Liver (tissue), 9 donors: Measurements from ENCODE around the gene LPP. TPM values are rescaled to one million over a fixed set of nuclear protein-coding genes. Genes with fewer than 3 reads are reported as not detected.

ENCODE experiments used
- DNase-seq: peaks from one replicate; pipeline ENCODE4 v3.0.0-alpha.2; 2017; ENCODE audit warnings: low spot score
- H3K27ac ChIP-seq, 2 donors: one replicate each; pipeline ENCODE4 v1.7.0; 2013; ENCODE audit warnings: inconsistent platforms in 2 of 2, low read length in 2 of 2, control low read depth in 1 of 2, low read depth in 1 of 2, mild to moderate bottlenecking in 1 of 2
- H3K27me3 ChIP-seq, 4 donors: one replicate each; pipeline versions ENCODE4 v1.6.1 to v1.7.0; 2013; ENCODE audit warnings: low read length in 3 of 4, inconsistent platforms in 1 of 4, mild to moderate bottlenecking in 1 of 4, moderate library complexity in 1 of 4; ENCODE audit not compliant: control insufficient read depth in 4 of 4, insufficient read depth in 4 of 4
- H3K36me3 ChIP-seq, 4 donors: one replicate each; pipeline versions ENCODE4 v1.6.1 to v1.7.0; 2013; ENCODE audit warnings: low read length in 3 of 4, mild to moderate bottlenecking in 3 of 4, low read depth in 1 of 4, moderate library complexity in 1 of 4; ENCODE audit not compliant: control insufficient read depth in 4 of 4, insufficient read depth in 3 of 4
- H3K4me1 ChIP-seq, 4 donors: one replicate each; pipeline versions ENCODE4 v1.6.1 to v1.7.0; 2013; ENCODE audit warnings: low read length in 3 of 4, mild to moderate bottlenecking in 3 of 4, moderate library complexity in 1 of 4; ENCODE audit not compliant: control insufficient read depth in 4 of 4, insufficient read depth in 4 of 4
- H3K4me3 ChIP-seq, 3 donors: one replicate each; pipeline versions ENCODE4 v1.6.1 to v1.7.0; 2013; ENCODE audit warnings: low read length in 3 of 3, control low read depth in 1 of 3, low read depth in 1 of 3, mild to moderate bottlenecking in 1 of 3
- H3K9ac ChIP-seq, 2 donors: one replicate each; pipeline ENCODE4 v1.7.0; 2013; ENCODE audit warnings: low read length in 2 of 2, mild to moderate bottlenecking in 2 of 2, moderate library complexity in 2 of 2, control low read depth in 1 of 2, low read depth in 1 of 2
- H3K9me3 ChIP-seq, 4 donors: one replicate each; pipeline versions ENCODE4 v1.6.1 to v1.7.0; 2013; ENCODE audit warnings: low read length in 3 of 4; ENCODE audit not compliant: control insufficient read depth in 4 of 4
- ATF3 ChIP-seq: IDR thresholded peaks from 2 replicates; pipeline ENCODE4 v1.6.1; 2016; ENCODE audit warnings: antibody characterized with exemption
- CTCF ChIP-seq: fragments of 150-350 bp; IDR thresholded peaks from 2 replicates; pipeline ENCODE4 v1.5.1; 2017; ENCODE audit warnings: improper control_type of control experiment, low read depth, low read length; ENCODE audit not compliant: missing input control
- EGR1 ChIP-seq, 2 donors: IDR thresholded peaks; 2 replicates each; pipeline ENCODE4 v1.6.1; 2016 to 2018; ENCODE audit warnings: antibody characterized with exemption in 2 of 2, low read depth in 2 of 2
- FOXA1 ChIP-seq: IDR thresholded peaks from 2 replicates; pipeline ENCODE4 v1.6.1; 2016; ENCODE audit warnings: antibody characterized with exemption
- FOXA2 ChIP-seq: IDR thresholded peaks from 2 replicates; pipeline ENCODE4 v1.6.1; 2016; ENCODE audit warnings: antibody characterized with exemption
- GABPA ChIP-seq, 2 donors: IDR thresholded peaks in 1 of 2; conservative IDR thresholded peaks in 1 of 2; 2 replicates each; pipeline ENCODE4 v1.6.1; 2016; ENCODE audit warnings: antibody characterized with exemption in 2 of 2, mild to moderate bottlenecking in 1 of 2, moderate library complexity in 1 of 2
- HNF4A ChIP-seq, 2 donors: conservative IDR thresholded peaks; 2 replicates each; pipeline ENCODE4 v1.6.1; 2016; ENCODE audit warnings: antibody characterized with exemption in 2 of 2, mild to moderate bottlenecking in 2 of 2
- HNF4G ChIP-seq: IDR thresholded peaks from 2 replicates; pipeline ENCODE4 v1.6.1; 2016; ENCODE audit warnings: antibody characterized with exemption
- JUND ChIP-seq, 2 donors: IDR thresholded peaks; 2 replicates each; pipeline ENCODE4 v1.6.1; 2016; ENCODE audit warnings: antibody characterized with exemption in 2 of 2
- MAX ChIP-seq: IDR thresholded peaks from 2 replicates; pipeline ENCODE4 v1.6.1; 2016; ENCODE audit warnings: antibody characterized with exemption
- NR2F2 ChIP-seq: IDR thresholded peaks from 2 replicates; pipeline ENCODE4 v1.6.1; 2016; ENCODE audit warnings: antibody characterized with exemption
- RAD21 ChIP-seq, 2 donors: IDR thresholded peaks; 2 replicates each; pipeline ENCODE4 v1.6.1; 2016; ENCODE audit warnings: antibody characterized with exemption in 2 of 2, mild to moderate bottlenecking in 2 of 2
- REST ChIP-seq: IDR thresholded peaks from 2 replicates; pipeline ENCODE4 v1.6.1; 2016; ENCODE audit warnings: antibody characterized with exemption, mild to moderate bottlenecking
- RXRA ChIP-seq, 2 donors: IDR thresholded peaks; 2 replicates each; pipeline ENCODE4 v1.6.1; 2017 to 2018; ENCODE audit warnings: antibody characterized with exemption in 2 of 2, mild to moderate bottlenecking in 1 of 2
- SP1 ChIP-seq: IDR thresholded peaks from 2 replicates; pipeline ENCODE4 v1.6.1; 2018; ENCODE audit warnings: antibody characterized with exemption, mild to moderate bottlenecking
- TAF1 ChIP-seq: conservative IDR thresholded peaks from 2 replicates; pipeline ENCODE4 v1.6.1; 2016; ENCODE audit warnings: antibody characterized with exemption, mild to moderate bottlenecking
- YY1 ChIP-seq: IDR thresholded peaks from 2 replicates; pipeline ENCODE4 v1.6.1; 2016; ENCODE audit warnings: antibody characterized with exemption, mild to moderate bottlenecking
- ZBTB33 ChIP-seq: IDR thresholded peaks from 2 replicates; pipeline ENCODE4 v1.6.1; 2016; ENCODE audit warnings: antibody characterized with exemption
- WGBS: extraction: QIAGEN DNeasy Blood & Tissue Kit; methylation state at CpG from one replicate; pipeline ENCODE4 v1.1.7; 2013; 5-methylcytosine and 5-hydroxymethylcytosine counted together
- polyA plus RNA-seq, 2 donors: library from polyadenylated mRNA; stranded (reverse) in 1 of 2; unstranded in 1 of 2; fragments of 200-250 nt in 1 of 2; fragments of >200 nt in 1 of 2; fragmentation: Nextera tagmentation in 1 of 2; extraction: Ambion mirVana in 1 of 2; gene quantifications; one replicate each; pipeline versions ENCODE4 v1.2.1 to v1.2.3, GENCODE V29; 2013 to 2015
- total RNA-seq, 2 donors: library from RNA; depleted of rRNA; stranded (reverse); fragments of >200 nt; gene quantifications; one replicate each; pipeline ENCODE4 v1.2.3, GENCODE V29; 2014
- donor health status: healthy.
- donor health status: healthy.
- donor health status: healthy.
- donor health status: healthy.
- donor health status: healthy.

The LPP gene
- total and polyA plus RNA-seq, 4 donors, result 3.3 to 53.7 (median 28.2) TPM

- DNase-seq, result no peak
- Histone ChIP-seq H3K27ac (no peak overlapping the region), H3K36me3 (no peaks in the 10 kb centered on the region), H3K4me1 (peaks cover 2 to 18% (median 8%) of the 10 kb centered on the region in 4 donors), H3K27me3 (no peaks in the 10 kb centered on the region), H3K9me3 (no peaks in the 10 kb centered on the region), H3K4me3 (no peak overlapping the region), H3K9ac (no peak overlapping the region)
- 84% methylated on average over 5 of the region's 5 CpGs for WGBS
- TF ChIP-seq RAD21 (IDR thresholded peaks at IDR 0.05) (no peak), RXRA (IDR thresholded peaks at IDR 0.05) (no peak), YY1 (no peak), REST (no peak), FOXA1 (no peak), JUND (IDR thresholded peaks at IDR 0.05) (no peak), MAX (no peak), NR2F2 (no peak), EGR1 (IDR thresholded peaks at IDR 0.05; ENCODE audit: low read depth in 2 of 2) (no peak), FOXA2 (no peak), GABPA (IDR thresholded peaks at IDR 0.05 in 1 of 2, conservative IDR thresholded peaks at IDR 0.05 in 1 of 2) (no peak), HNF4G (no peak), ATF3 (no peak), ZBTB33 (no peak), SP1 (no peak), HNF4A (conservative IDR thresholded peaks at IDR 0.05) (no peak), TAF1 (no peak), CTCF (no peak)
These were observed 100.6 kb downstream of the LPP start for GRCh38 chr3:188254520-188255070.
